ENCODE measurements around the gene DTNBP1.

DNA sequence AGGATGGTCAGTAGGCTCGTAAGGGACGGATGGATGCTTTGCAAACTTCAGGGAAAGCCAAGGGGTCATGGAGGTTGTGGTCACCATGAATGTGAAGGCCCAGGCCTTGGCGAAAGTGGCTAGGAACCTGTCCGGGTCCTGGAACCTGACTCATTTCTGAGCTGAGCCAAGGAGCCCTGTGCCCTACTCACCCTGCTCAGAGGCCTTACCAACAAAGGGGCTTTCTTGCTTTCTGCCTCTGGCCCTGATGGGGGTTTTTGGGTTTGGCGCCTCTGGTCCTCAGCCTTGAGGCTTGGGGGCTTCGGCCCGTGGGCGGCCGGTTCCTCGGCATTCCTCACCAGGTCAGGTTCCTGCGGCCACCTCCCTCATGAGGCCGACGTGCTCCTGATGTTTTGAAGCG, 155.1 kb downstream of the DTNBP1 start:
- TF ChIP-seq POLR2A (IDR thresholded peaks at IDR 0.05), result no peak
- TF ChIP-seq, protein P1, sequence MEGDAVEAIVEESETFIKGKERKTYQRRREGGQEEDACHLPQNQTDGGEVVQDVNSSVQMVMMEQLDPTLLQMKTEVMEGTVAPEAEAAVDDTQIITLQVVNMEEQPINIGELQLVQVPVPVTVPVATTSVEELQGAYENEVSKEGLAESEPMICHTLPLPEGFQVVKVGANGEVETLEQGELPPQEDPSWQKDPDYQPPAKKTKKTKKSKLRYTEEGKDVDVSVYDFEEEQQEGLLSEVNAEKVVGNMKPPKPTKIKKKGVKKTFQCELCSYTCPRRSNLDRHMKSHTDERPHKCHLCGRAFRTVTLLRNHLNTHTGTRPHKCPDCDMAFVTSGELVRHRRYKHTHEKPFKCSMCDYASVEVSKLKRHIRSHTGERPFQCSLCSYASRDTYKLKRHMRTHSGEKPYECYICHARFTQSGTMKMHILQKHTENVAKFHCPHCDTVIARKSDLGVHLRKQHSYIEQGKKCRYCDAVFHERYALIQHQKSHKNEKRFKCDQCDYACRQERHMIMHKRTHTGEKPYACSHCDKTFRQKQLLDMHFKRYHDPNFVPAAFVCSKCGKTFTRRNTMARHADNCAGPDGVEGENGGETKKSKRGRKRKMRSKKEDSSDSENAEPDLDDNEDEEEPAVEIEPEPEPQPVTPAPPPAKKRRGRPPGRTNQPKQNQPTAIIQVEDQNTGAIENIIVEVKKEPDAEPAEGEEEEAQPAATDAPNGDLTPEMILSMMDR (IDR thresholded peaks at IDR 0.05), result no peak

All from testis (tissue), 2 donors.